Activated gamma-delta T cell treated with anti-CD3 and anti-CD28 coated beads, Interleukin-2, amount 50 U/mL, for 16 hours (primary cell): ENCODE data around the gene OPN5.

ENCODE experiments used
- DNase-seq: peaks from one replicate; pipeline ENCODE4 v3.0.0-alpha.2; 2020; ENCODE audit warnings: low read depth

Gene OPN5

GRCh38 chr6:47788498-47788884 lies 6.7 kb downstream of the OPN5 start:
- no peak for DNase-seq

DNA sequence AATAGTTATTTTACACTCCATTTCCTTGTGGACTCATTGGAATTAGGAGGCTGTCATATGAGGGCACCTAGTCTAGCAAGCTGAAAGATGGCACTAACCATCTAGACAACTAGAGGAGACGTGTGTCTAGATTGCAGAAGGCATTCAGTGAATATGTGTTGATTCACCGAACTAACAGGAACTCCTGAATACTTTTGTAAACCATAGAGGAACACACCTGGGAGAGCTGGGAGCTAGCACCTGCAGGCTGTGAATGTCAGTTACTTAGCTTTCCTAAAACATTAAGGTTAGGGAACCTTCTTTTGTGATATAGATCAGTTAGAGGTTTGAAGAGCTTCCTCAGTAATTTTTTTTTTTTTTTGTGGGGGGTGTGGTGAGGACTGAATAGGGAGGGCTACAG lies 7.7 kb downstream of the OPN5 start:
- DNase-seq = no peak

- DNase-seq = no peak
Observed at GRCh38 chr6:47792216-47792733, 10.4 kb downstream of the OPN5 start.

GRCh38 chr6:47794577-47795135 lies 12.8 kb downstream of the OPN5 start:
- DNase-seq = no peak

- DNase-seq = no peak
Observed at GRCh38 chr6:47801984-47802383, 20.2 kb downstream of the OPN5 start.

- DNase-seq = no peak
Observed at GRCh38 chr6:47804821-47805220, 23.0 kb downstream of the OPN5 start.

DNA sequence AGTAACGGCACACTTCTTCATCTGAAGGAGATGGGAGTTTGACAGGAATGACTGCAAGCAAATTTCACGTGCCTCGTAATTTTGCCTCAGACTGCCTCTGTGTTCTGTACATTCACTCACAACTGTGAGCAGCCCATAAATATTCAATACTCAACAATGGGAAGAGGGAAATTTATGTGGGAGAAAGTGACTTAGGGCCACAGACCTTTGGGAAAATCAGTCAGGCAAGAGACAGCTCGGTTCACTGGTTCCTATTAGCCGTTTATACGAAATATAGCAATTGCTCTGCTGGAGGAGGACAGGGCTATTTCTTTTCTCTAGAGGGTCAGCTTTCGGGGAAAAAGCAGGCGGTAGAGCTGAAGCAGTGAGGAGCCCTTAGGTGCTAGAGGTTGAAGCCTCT lies 28.0 kb downstream of the OPN5 start:
- DNase-seq = no peak

- no peak for DNase-seq
Observed at GRCh38 chr6:47810885-47811284, 29.1 kb downstream of the OPN5 start.

DNA sequence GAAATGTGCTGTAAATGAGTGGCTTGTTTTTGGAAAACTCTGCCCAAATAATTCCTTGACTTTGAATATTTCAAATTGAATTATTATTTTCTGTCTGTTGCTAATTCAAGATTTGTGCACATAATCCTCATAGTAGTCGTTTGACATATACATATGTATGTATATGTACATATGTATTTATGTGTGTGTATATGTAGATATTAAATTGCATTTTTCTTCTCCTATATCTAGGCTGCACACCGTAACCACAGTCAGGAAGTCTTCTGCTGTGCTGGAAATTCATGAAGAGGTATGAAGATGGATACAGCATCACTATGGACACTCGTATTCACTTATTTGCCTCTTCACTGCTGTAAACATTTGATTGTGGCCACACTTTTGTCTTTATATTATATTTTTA lies 29.6 kb downstream of the OPN5 start:
- no peak for DNase-seq

GRCh38 chr6:47817749-47818148 lies 35.9 kb downstream of the OPN5 start:
- no peak for DNase-seq

- no peak for DNase-seq
Observed at GRCh38 chr6:47819461-47819860, 37.6 kb downstream of the OPN5 start.

GRCh38 chr6:47822856-47823554 lies 41.2 kb downstream of the OPN5 start:
- no peak for DNase-seq

DNA sequence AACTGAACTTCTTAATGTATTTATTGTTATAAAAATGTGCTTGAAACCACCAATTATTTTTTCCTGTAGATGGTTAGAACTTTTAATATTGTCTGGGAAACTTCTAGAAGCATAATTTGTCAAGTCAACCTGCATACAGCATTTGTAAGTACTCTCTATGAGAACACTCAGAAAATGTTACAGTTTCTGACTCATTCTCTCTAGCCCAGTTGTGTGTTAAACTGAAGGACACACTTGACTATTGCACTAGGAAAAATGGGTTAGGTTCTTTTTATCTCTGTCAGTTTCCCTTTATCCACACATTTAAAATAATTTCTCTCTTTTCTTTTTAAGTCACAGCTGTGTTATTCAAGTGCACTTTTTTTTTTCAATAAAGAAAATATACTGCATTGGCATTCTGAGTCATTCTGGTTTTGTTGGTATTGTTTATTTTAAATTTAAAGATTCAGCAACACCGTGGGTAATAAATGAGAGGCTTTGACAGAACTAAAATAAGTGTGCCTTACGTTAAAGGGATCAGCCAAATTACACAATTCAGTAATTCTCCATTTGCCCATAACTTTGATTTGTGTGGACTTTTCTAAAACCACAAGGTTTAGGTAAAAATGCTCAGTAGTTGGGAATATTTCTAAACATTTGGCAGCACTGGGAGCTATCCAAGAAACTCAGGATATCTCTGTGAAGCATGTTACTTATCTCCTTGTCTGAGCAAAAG lies 50.7 kb downstream of the OPN5 start:
- no peak for DNase-seq

GRCh38 chr6:47834196-47834595 lies 52.4 kb downstream of the OPN5 start:
- no peak for DNase-seq

DNA sequence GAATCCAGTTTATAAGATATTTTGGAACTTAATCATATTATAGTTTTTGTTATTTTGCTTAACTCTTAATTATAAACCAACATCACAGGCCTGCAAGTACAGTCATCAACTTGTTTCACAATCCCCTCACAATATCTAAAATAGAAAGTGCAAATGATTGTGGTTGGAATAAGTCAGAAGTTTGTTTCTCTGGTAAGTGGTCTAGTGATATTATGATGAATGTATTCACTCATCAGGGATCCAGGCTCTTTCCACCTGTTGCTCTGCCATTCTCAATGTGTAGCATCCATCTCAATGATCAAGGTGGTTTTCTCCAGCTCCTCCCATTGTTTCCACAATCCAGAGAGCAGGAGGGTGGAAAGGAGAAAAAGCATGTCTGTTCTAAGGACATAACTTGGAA lies 54.2 kb downstream of the OPN5 start:
- DNase-seq = no peak

DNA sequence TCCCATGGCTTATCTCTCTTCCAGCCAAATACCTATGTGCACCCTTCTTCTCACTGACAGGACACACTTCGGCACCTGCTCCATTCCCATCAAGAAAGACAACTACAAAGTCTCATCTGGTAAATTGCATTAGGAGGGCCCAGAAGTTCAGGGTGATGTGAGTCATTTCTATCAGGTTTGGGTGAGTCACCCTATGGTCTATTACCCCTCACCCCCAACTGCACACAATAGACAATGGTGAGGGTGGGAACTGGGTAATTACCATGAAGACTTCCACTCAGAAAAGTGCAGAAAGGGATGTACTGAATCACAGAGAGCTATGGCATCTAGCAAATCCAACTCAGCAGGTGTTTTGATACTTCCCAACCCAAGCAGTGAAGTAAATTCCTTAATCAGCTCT lies 54.8 kb downstream of the OPN5 start:
- DNase-seq = no peak

GRCh38 chr6:47839645-47840044 lies 57.8 kb downstream of the OPN5 start:
- DNase-seq = no peak

- no peak for DNase-seq
Observed at GRCh38 chr6:47844881-47845280, 63.0 kb downstream of the OPN5 start.

DNA sequence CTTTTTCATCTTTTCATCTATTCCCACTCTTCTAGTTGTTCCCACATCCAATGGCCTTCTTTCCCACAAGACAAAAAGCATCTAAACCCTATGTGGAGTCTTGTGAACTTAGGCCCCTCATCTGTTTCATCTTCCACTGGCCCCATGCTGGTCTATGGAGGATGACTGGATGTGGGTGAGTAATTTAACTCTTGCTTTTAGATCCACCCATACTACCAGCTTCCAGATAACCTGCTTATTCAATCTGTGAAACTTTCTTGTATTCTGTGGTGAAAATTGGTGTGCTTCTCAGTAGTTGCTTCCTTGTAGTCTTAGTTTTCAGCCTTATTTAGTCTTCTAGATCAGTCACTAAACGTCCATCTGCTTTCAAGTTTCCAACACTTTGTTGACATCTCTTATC lies 64.9 kb downstream of the OPN5 start:
- no peak for DNase-seq

- no peak for DNase-seq
Observed at GRCh38 chr6:47851091-47851490, 69.3 kb downstream of the OPN5 start.

DNA sequence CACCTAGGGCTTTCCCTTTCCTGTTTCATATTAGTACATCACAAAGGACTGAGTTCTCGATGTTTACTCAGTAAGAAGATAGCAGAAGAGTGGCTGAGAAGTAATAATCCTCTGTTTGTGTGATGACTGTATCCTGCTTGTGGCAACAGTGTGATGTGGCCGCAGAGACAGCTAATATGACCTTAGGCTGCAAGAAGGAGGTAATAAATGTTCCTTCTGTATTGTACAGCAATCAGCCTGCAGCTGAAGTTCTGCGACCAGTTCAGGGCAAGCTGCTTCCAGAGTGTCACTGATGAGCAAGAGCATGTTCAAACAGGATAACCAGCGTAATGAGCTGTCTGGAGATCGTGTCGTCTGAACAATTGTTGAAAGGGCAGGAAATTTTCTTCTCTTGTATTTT lies 70.9 kb downstream of the OPN5 start:
- no peak for DNase-seq

- no peak for DNase-seq
Observed at GRCh38 chr6:47853766-47854165, 71.9 kb downstream of the OPN5 start.

DNA sequence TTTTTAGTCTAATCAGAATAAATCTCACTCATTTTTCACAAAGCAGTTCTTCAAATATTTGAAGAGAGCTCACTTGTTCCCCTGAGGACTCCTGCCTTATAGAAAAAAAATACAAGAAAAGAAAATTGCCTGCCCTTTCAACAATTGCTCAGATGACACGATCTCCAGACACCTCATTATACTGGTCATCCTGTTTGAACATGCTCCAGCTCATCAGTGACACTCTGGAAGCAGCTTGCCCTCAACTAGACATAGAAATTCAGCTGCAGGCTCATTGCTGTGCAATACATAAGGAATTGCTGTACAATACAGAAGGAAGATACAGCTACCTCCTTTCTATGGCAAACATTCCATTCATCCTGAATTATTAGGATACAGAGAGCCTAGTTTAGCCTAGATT lies 73.1 kb downstream of the OPN5 start:
- no peak for DNase-seq
